Activated CD8-positive, alpha-beta T cell treated with anti-CD3 and anti-CD28 coated beads, Interleukin-2, amount 10 ng/mL, durations not matched to agents 7 days and 5 days (primary cell): ENCODE data around the gene IPO5. TPM values are rescaled to one million over a fixed set of nuclear protein-coding genes. Genes with fewer than 3 reads are reported as not detected.
"Not testable (repeated sequence)": the region's sequence is repeated elsewhere in the genome, so short reads cannot be mapped to it uniquely, and the experiment has no call there.

ENCODE experiments used
- ATAC-seq: fragments of 150-1000 bp; cut with Tn5 transposase; one replicate; pipeline ENCODE4 v1.10.0; 2021; ENCODE audit warnings: moderate library complexity
- CTCF ChIA-PET: fragments of 350-600 bp; sonication (Branson Sonifier 250); formaldehyde crosslinking; loops from one replicate; lab custom pipeline; 2021; ENCODE audit warnings: antibody characterized with exemption; lab: Charles Lee
- POLR2A ChIA-PET: fragments of 350-600 bp; sonication (Branson Sonifier 250); formaldehyde crosslinking; loops from one replicate; lab custom pipeline; 2021; ENCODE audit warnings: antibody characterized with exemption; lab: Charles Lee
- DNase-seq: peaks from one replicate; pipeline ENCODE4 v3.0.0-alpha.2; 2020
- H3K27ac Mint-ChIP-seq: one replicate; pipeline ENCODE4 v1.8.0; 2021; ENCODE audit warnings: mild to moderate bottlenecking, mixed read lengths
- H3K27me3 Mint-ChIP-seq: one replicate; pipeline ENCODE4 v1.8.0; 2021; ENCODE audit warnings: low read depth, mixed read lengths
- H3K36me3 Mint-ChIP-seq: one replicate; pipeline ENCODE4 v1.8.0; 2021; ENCODE audit warnings: low read depth, mixed read lengths
- H3K4me1 Mint-ChIP-seq: one replicate; pipeline ENCODE4 v1.8.0; 2021; ENCODE audit warnings: low read depth, mixed read lengths
- H3K4me3 Mint-ChIP-seq: one replicate; pipeline ENCODE4 v1.8.0; 2021; ENCODE audit warnings: mild to moderate bottlenecking, mixed read lengths
- H3K9me3 Mint-ChIP-seq: one replicate; pipeline ENCODE4 v1.8.0; 2022; ENCODE audit warnings: mixed read lengths; ENCODE audit not compliant: insufficient read depth
- total RNA-seq, 2 experiments: library from RNA; stranded (reverse); gene quantifications; one replicate each; pipeline ENCODE4 v1.2.3, GENCODE V29; 2021

The IPO5 gene
- total RNA-seq, 2 experiments from 2014 or later, result 115 to 119 TPM

- Mint-ChIP-seq H3K27ac (no peak overlapping the region), H3K4me3 (no peak overlapping the region), H3K4me1 (no peaks in the 10 kb centered on the region), H3K36me3 (peaks cover 43% of the 10 kb centered on the region), H3K9me3 (no peaks in the 10 kb centered on the region), H3K27me3 (no peaks in the 10 kb centered on the region)
- DNase-seq (no peak), ATAC-seq (no peak)
- CTCF ChIA-PET, result no interaction called here
- POLR2A ChIA-PET, result no interaction called here
Observed at GRCh38 chr13:98022210-98022609, 68.7 kb downstream of the IPO5 start.

GRCh38 chr13:98025480-98026025 is 72.1 kb downstream of the IPO5 start:
- Mint-ChIP-seq H3K4me3 (no peak overlapping the region), H3K9me3 (no peaks in the 10 kb centered on the region), H3K27me3 (no peaks in the 10 kb centered on the region), H3K4me1 (no peaks in the 10 kb centered on the region), H3K27ac (no peak overlapping the region), H3K36me3 (peaks cover 26% of the 10 kb centered on the region)
- DNase-seq (no peak), ATAC-seq (no peak)
- POLR2A ChIA-PET, result no interaction called here
- CTCF ChIA-PET, result no interaction called here

GRCh38 chr13:98026457-98026857 is 73.0 kb downstream of the IPO5 start:
- ATAC-seq, result no peak
- Mint-ChIP-seq H3K27ac (no peak overlapping the region), H3K36me3 (peaks cover 21% of the 10 kb centered on the region), H3K4me1 (no peaks in the 10 kb centered on the region), H3K27me3 (no peaks in the 10 kb centered on the region), H3K4me3 (no peak overlapping the region), H3K9me3 (no peaks in the 10 kb centered on the region)
- CTCF ChIA-PET, result no interaction called here
- POLR2A ChIA-PET, result no interaction called here
- no peak for DNase-seq

- Mint-ChIP-seq H3K4me1 (no peaks in the 10 kb centered on the region), H3K27me3 (no peaks in the 10 kb centered on the region), H3K4me3 (no peak overlapping the region), H3K36me3 (peaks cover 2% of the 10 kb centered on the region), H3K27ac (no peak overlapping the region), H3K9me3 (no peaks in the 10 kb centered on the region)
- ChIA-PET POLR2A (no interaction called here), CTCF (no interaction called here)
- ATAC-seq, result no peak
- DNase-seq, result no peak
Observed at GRCh38 chr13:98032168-98032567, 78.7 kb downstream of the IPO5 start.

GRCh38 chr13:98033277-98034247 is 80.1 kb downstream of the IPO5 start:
- Mint-ChIP-seq H3K4me3 (no peak overlapping the region), H3K36me3 (no peaks in the 10 kb centered on the region), H3K4me1 (no peaks in the 10 kb centered on the region), H3K9me3 (no peaks in the 10 kb centered on the region), H3K27ac (no peak overlapping the region), H3K27me3 (no peaks in the 10 kb centered on the region)
- ATAC-seq (no peak), DNase-seq (no peak)
- ChIA-PET CTCF (no interaction called here), POLR2A (no interaction called here)

GRCh38 chr13:98035373-98035772 is 81.9 kb downstream of the IPO5 start:
- H3K9me3 Mint-ChIP-seq, result no peaks in the 10 kb centered on the region
- CTCF ChIA-PET, result no interaction called here

GRCh38 chr13:98036564-98037302 is 83.3 kb downstream of the IPO5 start:
- H3K4me3 Mint-ChIP-seq, ATAC-seq, H3K27me3 Mint-ChIP-seq, CTCF ChIA-PET, H3K36me3 Mint-ChIP-seq, H3K27ac Mint-ChIP-seq, H3K4me1 Mint-ChIP-seq, H3K9me3 Mint-ChIP-seq, DNase-seq: not testable (repeated sequence)
- POLR2A ChIA-PET, result interaction anchor here (0.7 kb wide), 1 partner anchor 290 kb away, joined by 4 read pairs; no protein-coding TSS in a partner anchor

More at GRCh38 chr13:98035373-98035772, 81.9 kb downstream of the IPO5 start:
- POLR2A ChIA-PET, result no interaction called here
- no peak for ATAC-seq
- H3K4me1 Mint-ChIP-seq, result no peaks in the 10 kb centered on the region
- no peak overlapping the region for H3K27ac Mint-ChIP-seq
- no peak for DNase-seq
- no peaks in the 10 kb centered on the region for H3K36me3 Mint-ChIP-seq
- H3K27me3 Mint-ChIP-seq, result no peaks in the 10 kb centered on the region
- no peak overlapping the region for H3K4me3 Mint-ChIP-seq

GRCh38 chr13:98039261-98039660 is 85.8 kb downstream of the IPO5 start:
- Mint-ChIP-seq H3K27ac (no peak overlapping the region), H3K27me3 (no peaks in the 10 kb centered on the region), H3K4me1 (no peaks in the 10 kb centered on the region), H3K9me3 (no peaks in the 10 kb centered on the region), H3K4me3 (no peak overlapping the region), H3K36me3 (no peaks in the 10 kb centered on the region)
- ChIA-PET CTCF (no interaction called here), POLR2A (no interaction called here)
- DNase-seq, result no peak
- no peak for ATAC-seq

- Mint-ChIP-seq H3K9me3 (no peaks in the 10 kb centered on the region), H3K4me1 (peaks cover 4% of the 10 kb centered on the region), H3K27me3 (no peaks in the 10 kb centered on the region), H3K36me3 (no peaks in the 10 kb centered on the region), H3K27ac (no peak overlapping the region), H3K4me3 (no peak overlapping the region)
- CTCF ChIA-PET, result interaction anchor here (0.6 kb wide), 1 partner anchor 10 kb away, joined by 3 read pairs; no protein-coding TSS in a partner anchor
- ATAC-seq, result no peak
- POLR2A ChIA-PET, result no interaction called here
- DNase-seq, result no peak
Observed at GRCh38 chr13:98039964-98040363, 86.5 kb downstream of the IPO5 start.

- Mint-ChIP-seq H3K4me3 (no peak overlapping the region), H3K36me3 (no peaks in the 10 kb centered on the region), H3K4me1 (peaks cover 4% of the 10 kb centered on the region), H3K9me3 (no peaks in the 10 kb centered on the region), H3K27me3 (no peaks in the 10 kb centered on the region), H3K27ac (no peak overlapping the region)
- no peak for ATAC-seq
- ChIA-PET POLR2A (no interaction called here), CTCF (no interaction called here)
- no peak for DNase-seq
Observed at GRCh38 chr13:98041081-98041820, 87.8 kb downstream of the IPO5 start.

- POLR2A ChIA-PET, result no interaction called here
- H3K4me3 Mint-ChIP-seq, result no peak overlapping the region
- H3K36me3 Mint-ChIP-seq, result no peaks in the 10 kb centered on the region
- no peaks in the 10 kb centered on the region for H3K9me3 Mint-ChIP-seq
- ATAC-seq (no peak), DNase-seq (no peak)
- no peak overlapping the region for H3K27ac Mint-ChIP-seq
- CTCF ChIA-PET, result interaction anchor here (0.9 kb wide), 1 partner anchor 244 kb away, joined by 3 read pairs; no protein-coding TSS in a partner anchor
- H3K27me3 Mint-ChIP-seq, result no peaks in the 10 kb centered on the region
- H3K4me1 Mint-ChIP-seq, result peaks cover 4% of the 10 kb centered on the region
Observed at GRCh38 chr13:98044301-98044700, 90.8 kb downstream of the IPO5 start.
